ENCODE results near the gene TADA1.

DNA sequence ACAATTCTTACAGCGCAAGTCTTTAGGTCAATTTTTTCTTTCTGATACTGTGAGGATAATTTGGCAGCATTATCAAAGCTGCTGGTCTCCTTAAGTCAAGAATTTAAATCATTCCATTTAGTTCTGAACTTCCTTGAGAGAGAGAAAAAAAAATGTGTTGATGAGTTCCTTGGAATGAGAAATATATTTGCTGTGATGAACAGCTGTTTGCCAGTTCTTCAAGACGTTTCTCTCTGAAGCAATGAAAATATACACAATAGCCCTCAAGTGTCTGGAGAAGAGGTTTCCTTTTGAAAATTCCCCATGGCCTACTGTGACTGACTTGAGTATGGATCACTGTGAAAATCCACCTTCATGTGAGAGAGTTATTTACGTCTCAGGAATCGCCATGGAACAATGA, 31.0 kb upstream of the TADA1 start:
- TF ChIP-seq, protein P1, sequence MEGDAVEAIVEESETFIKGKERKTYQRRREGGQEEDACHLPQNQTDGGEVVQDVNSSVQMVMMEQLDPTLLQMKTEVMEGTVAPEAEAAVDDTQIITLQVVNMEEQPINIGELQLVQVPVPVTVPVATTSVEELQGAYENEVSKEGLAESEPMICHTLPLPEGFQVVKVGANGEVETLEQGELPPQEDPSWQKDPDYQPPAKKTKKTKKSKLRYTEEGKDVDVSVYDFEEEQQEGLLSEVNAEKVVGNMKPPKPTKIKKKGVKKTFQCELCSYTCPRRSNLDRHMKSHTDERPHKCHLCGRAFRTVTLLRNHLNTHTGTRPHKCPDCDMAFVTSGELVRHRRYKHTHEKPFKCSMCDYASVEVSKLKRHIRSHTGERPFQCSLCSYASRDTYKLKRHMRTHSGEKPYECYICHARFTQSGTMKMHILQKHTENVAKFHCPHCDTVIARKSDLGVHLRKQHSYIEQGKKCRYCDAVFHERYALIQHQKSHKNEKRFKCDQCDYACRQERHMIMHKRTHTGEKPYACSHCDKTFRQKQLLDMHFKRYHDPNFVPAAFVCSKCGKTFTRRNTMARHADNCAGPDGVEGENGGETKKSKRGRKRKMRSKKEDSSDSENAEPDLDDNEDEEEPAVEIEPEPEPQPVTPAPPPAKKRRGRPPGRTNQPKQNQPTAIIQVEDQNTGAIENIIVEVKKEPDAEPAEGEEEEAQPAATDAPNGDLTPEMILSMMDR (IDR thresholded peaks at IDR 0.05), result no peak
- TF ChIP-seq POLR2A (IDR thresholded peaks at IDR 0.05), result no peak

Data from tibial nerve (tissue), 3 donors.